H9 (cell line): ENCODE data around the gene GNB1L. TPM values are rescaled to one million over a fixed set of nuclear protein-coding genes. Genes with fewer than 3 reads are reported as not detected.

Experiments
- DNase-seq: peaks from one replicate; pipeline ENCODE4 v3.0.0-alpha.2; 2017
- H2AFZ ChIP-seq: one replicate; pipeline ENCODE4 v1.6.1; 2013; ENCODE audit warnings: mild to moderate bottlenecking, low read length, control low read depth, moderate library complexity
- H2AK5ac ChIP-seq: 2 replicates; pipeline ENCODE4 v1.6.1; 2013; ENCODE audit warnings: low read length, control low read depth, mixed read lengths; ENCODE audit not compliant: insufficient read length
- H2BK120ac ChIP-seq: one replicate; pipeline ENCODE4 v1.6.1; 2013; ENCODE audit warnings: low read depth, mild to moderate bottlenecking, low read length, control low read depth, inconsistent platforms; ENCODE audit not compliant: poor library complexity, severe bottlenecking
- H2BK12ac ChIP-seq: 2 replicates; pipeline ENCODE4 v1.6.1; 2013; ENCODE audit warnings: low read length, control low read depth, mixed read lengths, low read depth; ENCODE audit not compliant: insufficient read length
- H2BK15ac ChIP-seq: 2 replicates; pipeline ENCODE4 v1.6.1; 2013; ENCODE audit warnings: low read depth, low read length, control low read depth
- H2BK20ac ChIP-seq: one replicate; pipeline ENCODE4 v1.6.1; 2013; ENCODE audit warnings: low read depth, mild to moderate bottlenecking, low read length, control low read depth, inconsistent platforms; ENCODE audit not compliant: poor library complexity, severe bottlenecking
- H2BK5ac ChIP-seq: 2 replicates; pipeline ENCODE4 v1.6.1; 2013; ENCODE audit warnings: low read length, control low read depth, mixed read lengths; ENCODE audit not compliant: insufficient read length
- H3K14ac ChIP-seq: 2 replicates; pipeline ENCODE4 v1.6.1; 2013; ENCODE audit warnings: low read length, control low read depth; ENCODE audit not compliant: insufficient read depth
- H3K18ac ChIP-seq: 2 replicates; pipeline ENCODE4 v1.6.1; 2013; ENCODE audit warnings: low read depth, mild to moderate bottlenecking, mixed read lengths, low read length, control low read depth; ENCODE audit not compliant: insufficient read length
- H3K23ac ChIP-seq: 2 replicates; pipeline ENCODE4 v1.6.1; 2013; ENCODE audit warnings: low read length, control low read depth, mixed read lengths, low read depth; ENCODE audit not compliant: insufficient read length
- H3K23me2 ChIP-seq: 2 replicates; pipeline ENCODE4 v1.6.1; 2013; ENCODE audit warnings: low read depth, mild to moderate bottlenecking, mixed read lengths, low read length, control low read depth; ENCODE audit not compliant: insufficient read length, poor library complexity, severe bottlenecking
- H3K27ac ChIP-seq: 2 replicates; pipeline ENCODE4 v1.5.1; 2013; ENCODE audit warnings: low read length, control low read depth, mixed read lengths, low read depth; ENCODE audit not compliant: insufficient read length
- H3K27me3 ChIP-seq: 2 replicates; pipeline ENCODE4 v1.6.1; 2013; ENCODE audit warnings: low read length, control low read depth, inconsistent platforms; ENCODE audit not compliant: insufficient read depth
- H3K4ac ChIP-seq: 2 replicates; pipeline ENCODE4 v1.6.1; 2013; ENCODE audit warnings: low read depth, mild to moderate bottlenecking, control low read depth, inconsistent platforms, low read length, moderate library complexity
- H3K4me1 ChIP-seq: 2 replicates; pipeline ENCODE4 v1.6.1; 2013; ENCODE audit warnings: low read length, control low read depth, inconsistent platforms; ENCODE audit not compliant: insufficient read depth
- H3K4me2 ChIP-seq: 2 replicates; pipeline ENCODE4 v1.6.1; 2013; ENCODE audit warnings: low read length, control low read depth, mixed read lengths; ENCODE audit not compliant: insufficient read length, insufficient read depth
- H3K56ac ChIP-seq: 2 replicates; pipeline ENCODE4 v1.6.1; 2013; ENCODE audit warnings: low read depth, mild to moderate bottlenecking, mixed read lengths, low read length, control low read depth; ENCODE audit not compliant: insufficient read length
- H3K79me1 ChIP-seq: 2 replicates; pipeline ENCODE4 v1.6.1; 2013; ENCODE audit warnings: low read depth, mild to moderate bottlenecking, moderate library complexity, low read length, control low read depth, inconsistent platforms; ENCODE audit not compliant: insufficient read depth, poor library complexity, severe bottlenecking
- H3K79me2 ChIP-seq: 2 replicates; pipeline ENCODE4 v1.6.1; 2013; ENCODE audit warnings: low read length, control low read depth, inconsistent platforms; ENCODE audit not compliant: insufficient read depth
- H3K9ac ChIP-seq: 2 replicates; pipeline ENCODE4 v1.6.1; 2013; ENCODE audit warnings: low read length, control low read depth, mixed read lengths; ENCODE audit not compliant: insufficient read length; ENCODE audit errors: extremely low read depth
- H3K9me3 ChIP-seq: one replicate; pipeline ENCODE4 v1.6.1; 2013; ENCODE audit warnings: low read depth, low read length, inconsistent platforms; ENCODE audit not compliant: control insufficient read depth
- H3T11ph ChIP-seq: one replicate; pipeline ENCODE4 v1.6.1; 2013; ENCODE audit warnings: mild to moderate bottlenecking, low read length, control low read depth, inconsistent platforms
- H4K20me1 ChIP-seq: one replicate; pipeline ENCODE4 v1.6.1; 2013; ENCODE audit not compliant: control insufficient read depth, insufficient read length, insufficient read depth
- H4K5ac ChIP-seq: 2 replicates; pipeline ENCODE4 v1.6.1; 2013; ENCODE audit warnings: low read depth, mild to moderate bottlenecking, mixed read lengths, low read length, control low read depth; ENCODE audit not compliant: insufficient read length
- H4K8ac ChIP-seq: replicated peaks from 2 replicates; pipeline ENCODE4 v1.6.1; 2013; ENCODE audit warnings: low read length, control low read depth, mixed read lengths, low read depth; ENCODE audit not compliant: insufficient read length
- H4K91ac ChIP-seq: 2 replicates; pipeline ENCODE4 v1.6.1; 2013; ENCODE audit warnings: low read depth, mild to moderate bottlenecking, moderate library complexity, mixed read lengths, low read length, control low read depth; ENCODE audit not compliant: insufficient read length
- H3K27ac Mint-ChIP-seq, 3 experiments: 2 replicates in 2 of 3; 3 replicates in 1 of 3; pipeline ENCODE4 v1.8.0; 2020 to 2021; ENCODE audit warnings: mixed read lengths in 3 of 3, mild to moderate bottlenecking in 1 of 3, moderate library complexity in 1 of 3
- H3K27me3 Mint-ChIP-seq: 2 replicates; pipeline ENCODE4 v1.8.0; 2021; ENCODE audit warnings: low read depth, mild to moderate bottlenecking, moderate library complexity, mixed read lengths
- H3K36me3 Mint-ChIP-seq, 3 experiments: 2 replicates in 2 of 3; 3 replicates in 1 of 3; pipeline ENCODE4 v1.8.0; 2020 to 2021; ENCODE audit warnings: low read depth in 3 of 3, mixed read lengths in 3 of 3; ENCODE audit not compliant: insufficient read depth in 1 of 3
- H3K4me1 Mint-ChIP-seq, 2 experiments: 2 replicates each; pipeline ENCODE4 v1.8.0; 2020; ENCODE audit warnings: mixed read lengths in 2 of 2
- H3K4me3 Mint-ChIP-seq, 2 experiments: 2 replicates in 1 of 2; 3 replicates in 1 of 2; pipeline ENCODE4 v1.8.0; 2020 to 2021; ENCODE audit warnings: mild to moderate bottlenecking in 2 of 2, mixed read lengths in 2 of 2, moderate library complexity in 1 of 2
- H3K9me3 Mint-ChIP-seq, 2 experiments: 2 replicates in 1 of 2; 3 replicates in 1 of 2; pipeline ENCODE4 v1.8.0; 2020; ENCODE audit warnings: mild to moderate bottlenecking in 2 of 2, mixed read lengths in 2 of 2, moderate library complexity in 1 of 2
- WGBS: extraction: QIAGEN DNeasy Blood & Tissue Kit; methylation state at CpG from one replicate; pipeline ENCODE4 v1.1.7; 2013; ENCODE audit warnings: missing lambda C conversion rate, low lambda C conversion rate, mixed read lengths; ENCODE audit not compliant: insufficient read length; ENCODE audit errors: extremely low coverage; 5-methylcytosine and 5-hydroxymethylcytosine counted together
- total RNA-seq: library from RNA; stranded (reverse); gene quantifications from 2 replicates; pipeline ENCODE4 v1.2.1, GENCODE V29; 2021
- TF ChIP-seq, protein P1 (sequence below): fragments of 200-600 bp; sonication (generic); conservative IDR thresholded peaks from 3 replicates; pipeline ENCODE4 v1.8.0; 2021; ENCODE audit warnings: antibody characterized with exemption, mild to moderate bottlenecking

GNB1L gene
- total RNA-seq, 1 experiment from 2014 or later = 22.4 TPM

DNA sequence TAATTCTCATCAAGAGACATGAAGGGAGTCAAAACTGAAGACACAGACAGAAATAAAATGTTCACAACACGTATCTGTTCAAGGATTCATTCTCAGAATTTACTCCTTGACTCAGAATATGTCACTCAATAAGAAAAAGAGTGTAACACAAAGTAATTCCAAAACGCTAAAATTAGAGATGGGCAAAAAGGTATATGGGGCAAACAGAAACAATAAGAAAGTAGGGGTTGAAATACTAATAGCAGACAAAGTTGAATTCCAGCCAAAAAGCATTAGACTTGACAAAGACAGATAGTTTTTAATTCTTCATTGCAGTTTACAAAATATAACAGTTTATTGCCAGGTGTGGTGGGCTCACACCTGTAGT is 26.7 kb downstream of the GNB1L start:
- WGBS = no CpG with 5 or more reads among the region's 2 CpGs
- H3K9me3 Mint-ChIP-seq = peaks cover 0 to 3% of the 10 kb centered on the region in 2 experiments; a peak in 3 of 5 replicates

More for the DNA sequence above, 26.7 kb downstream of the GNB1L start:
- Mint-ChIP-seq H3K27me3 (no peaks in the 10 kb centered on the region; the same call in 1 of the 2 replicates), H3K4me3 (no peak overlapping the region), H3K27ac (no peak overlapping the region), H3K4me1 (peaks cover 0 to 5% of the 10 kb centered on the region in 2 experiments; a peak in 2 of 4 replicates), H3K36me3 (peaks cover 0 to 6% (median 5%) of the 10 kb centered on the region in 3 experiments; a peak in 4 of 7 replicates)
- no peak overlapping the region for H2AFZ ChIP-seq
- H4K8ac ChIP-seq = no peak overlapping the region
- H3K4me1 ChIP-seq = no peaks in the 10 kb centered on the region
- TF ChIP-seq, protein P1, sequence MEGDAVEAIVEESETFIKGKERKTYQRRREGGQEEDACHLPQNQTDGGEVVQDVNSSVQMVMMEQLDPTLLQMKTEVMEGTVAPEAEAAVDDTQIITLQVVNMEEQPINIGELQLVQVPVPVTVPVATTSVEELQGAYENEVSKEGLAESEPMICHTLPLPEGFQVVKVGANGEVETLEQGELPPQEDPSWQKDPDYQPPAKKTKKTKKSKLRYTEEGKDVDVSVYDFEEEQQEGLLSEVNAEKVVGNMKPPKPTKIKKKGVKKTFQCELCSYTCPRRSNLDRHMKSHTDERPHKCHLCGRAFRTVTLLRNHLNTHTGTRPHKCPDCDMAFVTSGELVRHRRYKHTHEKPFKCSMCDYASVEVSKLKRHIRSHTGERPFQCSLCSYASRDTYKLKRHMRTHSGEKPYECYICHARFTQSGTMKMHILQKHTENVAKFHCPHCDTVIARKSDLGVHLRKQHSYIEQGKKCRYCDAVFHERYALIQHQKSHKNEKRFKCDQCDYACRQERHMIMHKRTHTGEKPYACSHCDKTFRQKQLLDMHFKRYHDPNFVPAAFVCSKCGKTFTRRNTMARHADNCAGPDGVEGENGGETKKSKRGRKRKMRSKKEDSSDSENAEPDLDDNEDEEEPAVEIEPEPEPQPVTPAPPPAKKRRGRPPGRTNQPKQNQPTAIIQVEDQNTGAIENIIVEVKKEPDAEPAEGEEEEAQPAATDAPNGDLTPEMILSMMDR = no peak
- no peak for DNase-seq
- H2BK20ac ChIP-seq = no peak overlapping the region
- no peak overlapping the region for H3T11ph ChIP-seq
- no peaks in the 10 kb centered on the region for H3K27me3 ChIP-seq
- H2BK15ac ChIP-seq = no peak overlapping the region
- H3K4ac ChIP-seq = no peak overlapping the region
- H3K56ac ChIP-seq = no peak overlapping the region
- H3K14ac ChIP-seq = no peak overlapping the region
- no peak overlapping the region for H3K23ac ChIP-seq
- no peak overlapping the region for H2BK5ac ChIP-seq
- H3K4me2 ChIP-seq = no peak overlapping the region
- H4K5ac ChIP-seq = no peak overlapping the region
- no peak overlapping the region for H4K91ac ChIP-seq
- H3K27ac ChIP-seq = no peak overlapping the region
- no peaks in the 10 kb centered on the region for H3K23me2 ChIP-seq
- no peaks in the 10 kb centered on the region for H3K9me3 ChIP-seq
- no peak overlapping the region for H2BK120ac ChIP-seq
- no peaks in the 10 kb centered on the region for H4K20me1 ChIP-seq
- H2BK12ac ChIP-seq = no peak overlapping the region
- H2AK5ac ChIP-seq = no peak overlapping the region
- no peak overlapping the region for H3K18ac ChIP-seq
- H3K9ac ChIP-seq = no peak overlapping the region
- no peaks in the 10 kb centered on the region for H3K79me2 ChIP-seq
- H3K79me1 ChIP-seq = no peaks in the 10 kb centered on the region
